Measurements from ENCODE around the gene WDR90.
A peak's percentile ranks its signal among the peaks of the same experiment; 100 is the strongest.

WDR90 gene

GRCh38 chr16:638836-639235 is 10.3 kb upstream of the WDR90 start:
- Histone ChIP-seq H3K9me2 (replicated peaks; ENCODE audit: control insufficient read depth, low read length) (no peaks in the 10 kb centered on the region), H3K27ac (ENCODE audit: low read depth, low read length) (peak overlapping the region; percentile 89), H3F3A (ENCODE audit: control insufficient read depth, insufficient read depth) (peaks cover 16% of the 10 kb centered on the region), H3K9me3 (ENCODE audit: control insufficient read depth, insufficient read depth, low read length) (no peaks in the 10 kb centered on the region), H3K79me2 (ENCODE audit: control insufficient read depth, low read length) (peaks cover 55% of the 10 kb centered on the region), H3K4me2 (ENCODE audit: low read length) (peak overlapping the region; percentile 88), H3K4me3 (ENCODE audit: low read length) (peak overlapping the region; percentile 64), H4K20me1 (ENCODE audit: control insufficient read depth, insufficient read depth, low read depth, low read length) (no peaks in the 10 kb centered on the region), H3K36me3 (ENCODE audit: control insufficient read depth, low read length) (peaks cover 30% of the 10 kb centered on the region), H3K27me3 (ENCODE audit: control insufficient read depth, low read length) (no peaks in the 10 kb centered on the region), H3K4me1 (ENCODE audit: control insufficient read depth, low read length) (peaks cover 59% of the 10 kb centered on the region)
- TF ChIP-seq EZH2phosphoT487 (IDR thresholded peaks at IDR 0.05; ENCODE audit: borderline replicate concordance, low read length) (no peak), CTCF (IDR thresholded peaks at IDR 0.05; ENCODE audit: low read depth, low read length, poor library complexity, severe bottlenecking) (no peak)

- TF ChIP-seq CTCF (IDR thresholded peaks at IDR 0.05; ENCODE audit: low read depth, low read length, poor library complexity, severe bottlenecking) (no peak), EZH2phosphoT487 (IDR thresholded peaks at IDR 0.05; ENCODE audit: borderline replicate concordance, low read length) (no peak)
- H4K20me1 ChIP-seq (ENCODE audit: control insufficient read depth, insufficient read depth, low read depth, low read length) = no peaks in the 10 kb centered on the region
- H3K27me3 ChIP-seq (ENCODE audit: control insufficient read depth, low read length) = no peaks in the 10 kb centered on the region
- peaks cover 50% of the 10 kb centered on the region for H3K4me1 ChIP-seq (ENCODE audit: control insufficient read depth, low read length)
- no peaks in the 10 kb centered on the region for H3K9me3 ChIP-seq (ENCODE audit: control insufficient read depth, insufficient read depth, low read length)
- peaks cover 55% of the 10 kb centered on the region for H3K79me2 ChIP-seq (ENCODE audit: control insufficient read depth, low read length)
- H3F3A ChIP-seq (ENCODE audit: control insufficient read depth, insufficient read depth) = peaks cover 16% of the 10 kb centered on the region
- peak overlapping the region; percentile 52; the same call in 1 of the 2 replicates for H3K27ac ChIP-seq (ENCODE audit: low read depth, low read length)
- peak overlapping the region; percentile 92 for H3K4me2 ChIP-seq (ENCODE audit: low read length)
- H3K36me3 ChIP-seq (ENCODE audit: control insufficient read depth, low read length) = peaks cover 18% of the 10 kb centered on the region
- peak overlapping the region; percentile 92 for H3K4me3 ChIP-seq (ENCODE audit: low read length)
- H3K9me2 ChIP-seq (replicated peaks; ENCODE audit: control insufficient read depth, low read length) = no peaks in the 10 kb centered on the region
These were observed 8.6 kb upstream of the WDR90 start for GRCh38 chr16:640614-641013.

- peak within 1 kb of the TSS; percentile 52 for H3K27ac ChIP-seq (ENCODE audit: low read depth, low read length)
- no peaks in the 10 kb centered on the region for H4K20me1 ChIP-seq (ENCODE audit: control insufficient read depth, insufficient read depth, low read depth, low read length)
- H3K4me1 ChIP-seq (ENCODE audit: control insufficient read depth, low read length) = peaks cover 50% of the 10 kb centered on the region
- no peaks in the 10 kb centered on the region for H3K9me2 ChIP-seq (replicated peaks; ENCODE audit: control insufficient read depth, low read length)
- H3K9me3 ChIP-seq (ENCODE audit: control insufficient read depth, insufficient read depth, low read length) = no peaks in the 10 kb centered on the region
- H3K36me3 ChIP-seq (ENCODE audit: control insufficient read depth, low read length) = peaks cover 16% of the 10 kb centered on the region
- peaks cover 59% of the 10 kb centered on the region for H3K79me2 ChIP-seq (ENCODE audit: control insufficient read depth, low read length)
- H3K27me3 ChIP-seq (ENCODE audit: control insufficient read depth, low read length) = no peaks in the 10 kb centered on the region
- peak within 1 kb of the TSS; percentile 92 for H3K4me3 ChIP-seq (ENCODE audit: low read length)
- H3K4me2 ChIP-seq (ENCODE audit: low read length) = peak within 1 kb of the TSS; percentile 92
- no peak for TF ChIP-seq EZH2phosphoT487 (IDR thresholded peaks at IDR 0.05; ENCODE audit: borderline replicate concordance, low read length)
- peaks cover 15% of the 10 kb centered on the region for H3F3A ChIP-seq (ENCODE audit: control insufficient read depth, insufficient read depth)
These were observed 7.6 kb upstream of the WDR90 start, which contains the start of gene MCRIP2 for GRCh38 chr16:641326-642188. MCRIP2 (plus strand) TSS chr16:641828; CDS start chr16:641992, 164 bp downstream.
